Measurements from ENCODE around the gene PAAF1. TPM values are rescaled to one million over a fixed set of nuclear protein-coding genes. Genes with fewer than 3 reads are reported as not detected.

The PAAF1 gene
- polyA plus RNA-seq, 4 donors, result 29.6 to 36.5 (median 34.7) TPM

GRCh38 chr11:73969991-73970800 lies 93.4 kb downstream of the PAAF1 start:
- DNase-seq (ENCODE audit: low read depth in 4 of 4, low spot score in 3 of 4), result no peak

- DNase-seq (ENCODE audit: low read depth in 4 of 4, low spot score in 3 of 4), result no peak
Observed at GRCh38 chr11:73971175-73971719, 94.4 kb downstream of the PAAF1 start.

GRCh38 chr11:73972187-73972586 lies 95.4 kb downstream of the PAAF1 start:
- no peak for DNase-seq (ENCODE audit: low read depth in 4 of 4, low spot score in 3 of 4)

GRCh38 chr11:73972620-73973449 lies 96.0 kb downstream of the PAAF1 start:
- DNase-seq (ENCODE audit: low read depth in 4 of 4, low spot score in 3 of 4), result no peak

GRCh38 chr11:73974604-73975478 lies 98.0 kb downstream of the PAAF1 start:
- DNase-seq (ENCODE audit: low read depth in 4 of 4, low spot score in 3 of 4), result no peak

GRCh38 chr11:73975479-73975757 lies 98.6 kb downstream of the PAAF1 start:
- DNase-seq (ENCODE audit: low read depth in 4 of 4, low spot score in 3 of 4), result no peak

GRCh38 chr11:73976451-73977151 lies 99.8 kb downstream of the PAAF1 start:
- DNase-seq (ENCODE audit: low read depth in 4 of 4, low spot score in 3 of 4), result no peak

- no peak for DNase-seq (ENCODE audit: low read depth in 4 of 4, low spot score in 3 of 4)
Observed at GRCh38 chr11:73977856-73978519, 101.2 kb downstream of the PAAF1 start.

- no peak for DNase-seq (ENCODE audit: low read depth in 4 of 4, low spot score in 3 of 4)
Observed at GRCh38 chr11:73978576-73979086, 101.8 kb downstream of the PAAF1 start.

GRCh38 chr11:73980001-73980961 lies 103.5 kb downstream of the PAAF1 start:
- DNase-seq (ENCODE audit: low read depth in 4 of 4, low spot score in 3 of 4), result peak in 2 of 4 donors; percentile 43 to 52

Other genes with a start within 250 kb of the PAAF1 start
- gene PLEKHB1, start 230.4 kb upstream of the PAAF1 start, polyA plus RNA-seq (ENCODE audit: insufficient read length in 4 of 4), result 10 to 100 TPM; 16.6 to 18.5 (median 17.3) TPM
- 100 to 1,000 TPM; 117 to 132 (median 129) TPM for gene RAB6A, start 115.9 kb upstream of the PAAF1 start, polyA plus RNA-seq (ENCODE audit: insufficient read length in 4 of 4)
- 10 to 100 TPM; 63.7 to 71.8 (median 67.6) TPM for gene MRPL48, start 89.1 kb upstream of the PAAF1 start, polyA plus RNA-seq (ENCODE audit: insufficient read length in 4 of 4)
- gene COA4, start 153 bp upstream of the PAAF1 start, polyA plus RNA-seq (ENCODE audit: insufficient read length in 4 of 4), result 10 to 100 TPM; 66.9 to 76.0 (median 69.5) TPM
- gene DNAJB13, start 74.0 kb downstream of the PAAF1 start, polyA plus RNA-seq (ENCODE audit: insufficient read length in 4 of 4), result 1 to 10 TPM; 2.1 to 4.4 (median 3.7) TPM
- gene UCP2, start 105.8 kb downstream of the PAAF1 start, polyA plus RNA-seq (ENCODE audit: insufficient read length in 4 of 4), result 10 to 100 TPM; 51.6 to 82.1 (median 73.9) TPM
- gene UCP3, start 132.1 kb downstream of the PAAF1 start, polyA plus RNA-seq (ENCODE audit: insufficient read length in 4 of 4), result 1 to 10 TPM; 2.1 to 2.3 (median 2.2) TPM

Data from right renal pelvis (tissue), 4 donors.